ENCODE measurements around the gene GNG12.

GRCh38 chr1:67687649-67688048 lies 145.6 kb downstream of the GNG12 start:
- TF ChIP-seq POLR2A (IDR thresholded peaks at IDR 0.05) (no peak), CTCF (IDR thresholded peaks at IDR 0.05 in 4 of 5, conservative IDR thresholded peaks at IDR 0.05 in 1 of 5) (no peak)
